Mucosa of descending colon (tissue), 3 donors: ENCODE data around the gene MBD5. TPM values are rescaled to one million over a fixed set of nuclear protein-coding genes. Genes with fewer than 3 reads are reported as not detected.

Source experiments
- ATAC-seq: fragments of 200-7000 bp; cut with Tn5 transposase; one replicate; pipeline ENCODE4 v1.9.1; 2020; ENCODE audit warnings: mild to moderate bottlenecking, moderate library complexity
- DNase-seq, 3 donors: peaks; one replicate each; pipeline ENCODE4 v3.0.0-alpha.2; 2020
- H3K36me3 ChIP-seq: fragments of 200-600 bp; one replicate; pipeline ENCODE4 v1.8.0; 2021; ENCODE audit warnings: low read depth, mild to moderate bottlenecking
- H3K4me1 ChIP-seq: fragments of 200-600 bp; one replicate; pipeline ENCODE4 v1.8.0; 2021; ENCODE audit warnings: low read depth, mild to moderate bottlenecking
- H3K4me3 ChIP-seq: fragments of 200-600 bp; one replicate; pipeline ENCODE4 v1.8.0; 2021; ENCODE audit warnings: mild to moderate bottlenecking
- H3K9me3 ChIP-seq: fragments of 200-600 bp; one replicate; pipeline ENCODE4 v1.8.0; 2021; ENCODE audit warnings: mild to moderate bottlenecking
- CTCF ChIP-seq: fragments of 200-600 bp; IDR thresholded peaks from one replicate; pipeline ENCODE4 v1.8.0; 2022; ENCODE audit warnings: antibody characterized with exemption, mild to moderate bottlenecking
- intact Hi-C, 2 donors: fragments of 100-400 bp; cut with DNase I in 1 of 2; cut with micrococcal nuclease in 1 of 2; formaldehyde crosslinking; loops; one replicate each; pipeline versions ENCODE4 v1.11.0 to v1.11.1; 2022; cut with DNase I, micrococcal nuclease
- total RNA-seq, 3 donors: library from RNA; stranded (reverse); fragmentation: NEBNext Ultra II Directional in 2 of 3; extraction: Animal tissue kit (Norgen Biotek cat#: 25700) in 2 of 3; gene quantifications; one replicate each; pipeline versions ENCODE4 v1.2.1 to v1.2.4, GENCODE V29; 2021 to 2023
- donor health status: DM: no; HTN: no; CAD: no; lungs with moderate emphysema.
- donor health status: DM: no; HTN: no; CAD: no.
- donor health status: DM: no; HTN: yes; CAD: no.

Gene MBD5
- total RNA-seq, 3 donors from 2014 or later = 31.8 to 69.8 (median 43.8) TPM

GRCh38 chr2:148511883-148512282, 491.0 kb downstream of the MBD5 start:
- ATAC-seq (no peak), DNase-seq (no peak)
- Histone ChIP-seq H3K4me1 (no peaks in the 10 kb centered on the region), H3K4me3 (no peak overlapping the region), H3K9me3 (no peaks in the 10 kb centered on the region), H3K36me3 (no peaks in the 10 kb centered on the region)
- TF ChIP-seq CTCF = no peak
- intact Hi-C loops = no loop called here

- H3K9me3 ChIP-seq = no peaks in the 10 kb centered on the region
- H3K4me3 ChIP-seq = no peak overlapping the region
- H3K36me3 ChIP-seq = no peaks in the 10 kb centered on the region
- H3K4me1 ChIP-seq = no peaks in the 10 kb centered on the region
- DNase-seq (no peak), ATAC-seq (no peak)
- intact Hi-C loops = no loop called here
- no peak for TF ChIP-seq CTCF
Measured at GRCh38 chr2:148512501-148512900, 491.6 kb downstream of the MBD5 start.

- intact Hi-C loops = no loop called here
- ATAC-seq (no peak), DNase-seq (no peak)
- Histone ChIP-seq H3K9me3 (no peaks in the 10 kb centered on the region), H3K4me1 (no peaks in the 10 kb centered on the region), H3K4me3 (no peak overlapping the region), H3K36me3 (no peaks in the 10 kb centered on the region)
- no peak for TF ChIP-seq CTCF
Measured at GRCh38 chr2:148513427-148513826, 492.5 kb downstream of the MBD5 start.

- no peak for TF ChIP-seq CTCF
Measured at GRCh38 chr2:148515120-148515519, 494.2 kb downstream of the MBD5 start.

GRCh38 chr2:148515976-148516375, 495.1 kb downstream of the MBD5 start:
- intact Hi-C loops = no loop called here
- Histone ChIP-seq H3K9me3 (no peaks in the 10 kb centered on the region), H3K36me3 (no peaks in the 10 kb centered on the region), H3K4me1 (no peaks in the 10 kb centered on the region), H3K4me3 (no peak overlapping the region)
- no peak for DNase-seq
- no peak for TF ChIP-seq CTCF
- no peak for ATAC-seq

More at GRCh38 chr2:148515120-148515519, 494.2 kb downstream of the MBD5 start:
- ATAC-seq (peak; percentile 35), DNase-seq (no peak)
- H3K4me3 ChIP-seq = no peak overlapping the region
- no peaks in the 10 kb centered on the region for H3K4me1 ChIP-seq
- intact Hi-C loops = no loop called here
- H3K36me3 ChIP-seq = no peaks in the 10 kb centered on the region
- no peaks in the 10 kb centered on the region for H3K9me3 ChIP-seq

GRCh38 chr2:148517296-148517695, 496.4 kb downstream of the MBD5 start:
- no peaks in the 10 kb centered on the region for H3K9me3 ChIP-seq
- no peak for TF ChIP-seq CTCF
- no peak for DNase-seq
- no peak overlapping the region for H3K4me3 ChIP-seq
- intact Hi-C loops = no loop called here
- ATAC-seq = no peak
- no peaks in the 10 kb centered on the region for H3K36me3 ChIP-seq
- H3K4me1 ChIP-seq = no peaks in the 10 kb centered on the region
